Bronchial epithelial cell (primary cell): ENCODE results near the gene ABCA6. TPM values are rescaled to one million over a fixed set of nuclear protein-coding genes. Genes with fewer than 3 reads are reported as not detected.
A peak's percentile ranks its signal among the peaks of the same experiment; 100 is the strongest.

ENCODE experiments used
- DNase-seq: peaks from one replicate; pipeline ENCODE4 v3.0.0-alpha.2; 2010; ENCODE audit warnings: low read depth
- FAIRE-seq: peaks from 2 replicates; lab custom pipeline; 2011; peaks lifted over from hg19 to GRCh38; lab: Jason Lieb, UNC
- H3K27me3 ChIP-seq: 2 replicates; pipeline ENCODE4 v1.5.1; 2011; ENCODE audit warnings: low read length; ENCODE audit not compliant: control insufficient read depth, insufficient read depth
- H3K36me3 ChIP-seq: 2 replicates; pipeline ENCODE4 v1.5.1; 2011; ENCODE audit warnings: low read length; ENCODE audit not compliant: control insufficient read depth, insufficient read depth
- H3K4me3 ChIP-seq: 2 replicates; pipeline ENCODE4 v1.5.1; 2011; ENCODE audit warnings: mild to moderate bottlenecking, low read depth, low read length, control low read depth
- CTCF ChIP-seq: IDR thresholded peaks from 2 replicates; pipeline ENCODE4 v1.5.1; 2011; ENCODE audit warnings: mild to moderate bottlenecking, moderate library complexity, low read length, control low read depth, inconsistent platforms; ENCODE audit not compliant: insufficient read depth, severe bottlenecking
- total RNA-seq: library from RNA; depleted of rRNA; stranded (reverse); fragments of >200 nt; gene quantifications from 2 replicates; pipeline ENCODE4 v1.2.1, GENCODE V29; 2014

ABCA6 gene
- total RNA-seq, 1 donor from 2014 or later: 0.26 TPM

- FAIRE-seq: no peak
These were observed 2.9 kb upstream of the ABCA6 start for GRCh38 chr17:69144331-69145255.

GRCh38 chr17:69143683-69144231, 2.1 kb upstream of the ABCA6 start:
- H3K4me3 ChIP-seq: no peak overlapping the region
- DNase-seq (no peak), FAIRE-seq (no peak)
- no peaks in the 10 kb centered on the region for H3K27me3 ChIP-seq
- TF ChIP-seq CTCF: no peak
- no peaks in the 10 kb centered on the region for H3K36me3 ChIP-seq

More at GRCh38 chr17:69144331-69145255, 2.9 kb upstream of the ABCA6 start:
- no peaks in the 10 kb centered on the region for H3K36me3 ChIP-seq
- H3K27me3 ChIP-seq: no peaks in the 10 kb centered on the region
- no peak overlapping the region for H3K4me3 ChIP-seq
- DNase-seq: no peak
- TF ChIP-seq CTCF: no peak

GRCh38 chr17:69143151-69143550, 1.5 kb upstream of the ABCA6 start:
- DNase-seq (no peak), FAIRE-seq (no peak)
- Histone ChIP-seq H3K27me3 (no peaks in the 10 kb centered on the region), H3K4me3 (no peak overlapping the region), H3K36me3 (no peaks in the 10 kb centered on the region)
- TF ChIP-seq CTCF: no peak

- no peak overlapping the region for H3K4me3 ChIP-seq
- TF ChIP-seq CTCF: no peak
- no peaks in the 10 kb centered on the region for H3K27me3 ChIP-seq
- H3K36me3 ChIP-seq: no peaks in the 10 kb centered on the region
- FAIRE-seq (no peak), DNase-seq (peak; percentile 26)
These were observed 594 bp upstream of the ABCA6 start for GRCh38 chr17:69142175-69142802.

- DNase-seq: no peak
- FAIRE-seq: no peak
- TF ChIP-seq CTCF: no peak
- Histone ChIP-seq H3K4me3 (no peak overlapping the region), H3K36me3 (no peaks in the 10 kb centered on the region), H3K27me3 (no peaks in the 10 kb centered on the region)
These were observed 7.6 kb downstream of the ABCA6 start for GRCh38 chr17:69134112-69134511.
